ENCODE measurements around the gene LMTK3.

- TF ChIP-seq CTCF (IDR thresholded peaks at IDR 0.05) (no peak), TCF12 (IDR thresholded peaks at IDR 0.05) (no peak), YY1 (IDR thresholded peaks at IDR 0.05; ENCODE audit: low read depth) (no peak), SIN3A (IDR thresholded peaks at IDR 0.05; ENCODE audit: borderline replicate concordance, low read depth, low read length) (no peak)
- TF ChIP-seq, protein P1, sequence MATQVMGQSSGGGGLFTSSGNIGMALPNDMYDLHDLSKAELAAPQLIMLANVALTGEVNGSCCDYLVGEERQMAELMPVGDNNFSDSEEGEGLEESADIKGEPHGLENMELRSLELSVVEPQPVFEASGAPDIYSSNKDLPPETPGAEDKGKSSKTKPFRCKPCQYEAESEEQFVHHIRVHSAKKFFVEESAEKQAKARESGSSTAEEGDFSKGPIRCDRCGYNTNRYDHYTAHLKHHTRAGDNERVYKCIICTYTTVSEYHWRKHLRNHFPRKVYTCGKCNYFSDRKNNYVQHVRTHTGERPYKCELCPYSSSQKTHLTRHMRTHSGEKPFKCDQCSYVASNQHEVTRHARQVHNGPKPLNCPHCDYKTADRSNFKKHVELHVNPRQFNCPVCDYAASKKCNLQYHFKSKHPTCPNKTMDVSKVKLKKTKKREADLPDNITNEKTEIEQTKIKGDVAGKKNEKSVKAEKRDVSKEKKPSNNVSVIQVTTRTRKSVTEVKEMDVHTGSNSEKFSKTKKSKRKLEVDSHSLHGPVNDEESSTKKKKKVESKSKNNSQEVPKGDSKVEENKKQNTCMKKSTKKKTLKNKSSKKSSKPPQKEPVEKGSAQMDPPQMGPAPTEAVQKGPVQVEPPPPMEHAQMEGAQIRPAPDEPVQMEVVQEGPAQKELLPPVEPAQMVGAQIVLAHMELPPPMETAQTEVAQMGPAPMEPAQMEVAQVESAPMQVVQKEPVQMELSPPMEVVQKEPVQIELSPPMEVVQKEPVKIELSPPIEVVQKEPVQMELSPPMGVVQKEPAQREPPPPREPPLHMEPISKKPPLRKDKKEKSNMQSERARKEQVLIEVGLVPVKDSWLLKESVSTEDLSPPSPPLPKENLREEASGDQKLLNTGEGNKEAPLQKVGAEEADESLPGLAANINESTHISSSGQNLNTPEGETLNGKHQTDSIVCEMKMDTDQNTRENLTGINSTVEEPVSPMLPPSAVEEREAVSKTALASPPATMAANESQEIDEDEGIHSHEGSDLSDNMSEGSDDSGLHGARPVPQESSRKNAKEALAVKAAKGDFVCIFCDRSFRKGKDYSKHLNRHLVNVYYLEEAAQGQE (IDR thresholded peaks at IDR 0.05; ENCODE audit: low read depth, low read length): no peak
- TF ChIP-seq, protein P2, sequence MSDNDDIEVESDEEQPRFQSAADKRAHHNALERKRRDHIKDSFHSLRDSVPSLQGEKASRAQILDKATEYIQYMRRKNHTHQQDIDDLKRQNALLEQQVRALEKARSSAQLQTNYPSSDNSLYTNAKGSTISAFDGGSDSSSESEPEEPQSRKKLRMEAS (IDR thresholded peaks at IDR 0.05; ENCODE audit: low read depth): no peak
These were observed 36.1 kb downstream of the LMTK3 start for GRCh38 chr19:48475369-48476068.

All from SK-N-SH (cell line).